NCI-H2081 treated with DMSO at 0.1 percent for 48 hours (cell line): Measurements from ENCODE around the gene STPG2.

ENCODE experiments used
- DNase-seq: peaks from one replicate; lab custom pipeline; 2025; lab: John Stamatoyannopoulos, UW

STPG2 gene

DNA sequence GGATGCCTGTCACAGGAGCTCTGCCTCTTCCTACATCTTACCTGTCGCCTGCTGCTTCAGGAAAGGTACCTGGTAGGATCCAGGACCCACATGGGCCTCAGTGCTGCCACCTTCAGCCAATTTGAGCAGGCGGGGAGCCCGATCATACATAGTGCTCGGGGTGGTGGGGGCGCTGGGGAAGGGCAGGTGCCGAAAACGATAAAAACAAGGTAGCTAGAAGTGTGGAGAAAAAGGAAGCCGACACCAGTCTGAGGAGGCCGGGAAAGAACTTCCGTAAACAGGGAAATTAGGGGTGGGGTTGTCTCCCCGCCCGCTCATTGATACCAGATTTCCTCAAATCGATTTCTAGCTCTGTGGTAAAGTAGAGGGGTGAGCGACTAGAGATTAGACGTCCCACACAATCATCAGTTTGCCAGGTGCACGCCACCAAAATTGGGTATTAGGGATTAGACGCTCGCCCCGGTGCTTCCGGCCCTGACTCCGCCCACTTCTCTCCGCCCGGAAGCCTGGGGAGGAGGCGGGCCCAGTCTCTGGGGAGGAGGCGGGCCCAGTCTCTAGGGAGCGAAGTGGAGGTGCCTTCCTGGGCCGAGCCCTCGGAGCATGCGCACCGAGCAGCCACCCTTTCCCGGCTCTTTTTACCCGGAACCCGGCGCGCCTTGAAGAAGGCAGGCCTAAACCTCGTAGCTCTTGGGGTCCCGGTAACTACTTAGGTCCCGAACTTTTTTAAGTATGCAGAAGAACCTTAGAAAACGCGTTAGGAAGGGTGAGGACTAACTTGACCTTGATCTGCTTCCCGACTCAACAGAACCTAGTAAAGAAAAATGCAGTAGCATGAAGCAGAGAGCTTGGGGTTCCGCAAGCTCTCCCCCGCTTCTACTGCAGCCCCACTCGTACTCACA, at the start of gene STPG2:
Gene STPG2, minus strand, starts transcription at position 476 of the 899 bp plus-strand sequence.
- peak; percentile 69 for DNase-seq

DNA sequence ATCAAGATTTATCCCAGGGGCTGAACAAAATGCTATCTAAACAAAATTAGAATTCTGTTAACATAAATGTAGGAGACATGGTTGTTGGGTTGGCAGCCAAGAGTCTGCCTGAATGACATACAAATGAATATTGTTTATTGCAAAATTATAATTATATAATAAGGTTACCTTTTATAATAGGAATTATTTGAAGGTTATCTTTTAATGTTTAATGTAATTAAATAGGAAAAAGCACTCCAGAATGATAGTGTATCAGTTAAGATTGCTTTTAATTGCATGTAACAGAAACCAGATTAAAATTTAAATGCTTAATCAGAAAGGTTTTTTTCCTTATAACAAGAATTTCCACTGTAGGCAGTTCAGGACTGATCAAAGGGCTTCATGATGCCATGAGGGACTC, 42.0 kb upstream of the STPG2 start:
- DNase-seq: no peak

DNA sequence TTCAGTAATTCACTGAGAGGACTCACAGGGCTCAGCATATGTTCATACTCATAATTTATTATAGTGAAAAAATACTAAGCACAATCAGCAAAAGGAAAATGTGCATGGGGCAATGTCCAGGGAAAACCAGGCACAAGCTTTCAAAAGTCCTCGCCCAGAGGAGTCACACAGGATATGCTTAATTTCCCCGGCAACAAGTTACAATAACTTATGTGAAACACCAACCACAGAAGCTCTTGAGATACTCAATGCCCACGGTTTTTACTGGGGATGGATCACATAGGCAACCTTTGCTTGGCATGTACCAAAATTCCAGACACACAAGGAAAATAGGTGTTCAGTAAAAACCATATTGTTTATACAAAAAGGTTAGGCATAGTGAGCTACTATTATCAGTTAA, 38.5 kb upstream of the STPG2 start:
- no peak for DNase-seq

DNA sequence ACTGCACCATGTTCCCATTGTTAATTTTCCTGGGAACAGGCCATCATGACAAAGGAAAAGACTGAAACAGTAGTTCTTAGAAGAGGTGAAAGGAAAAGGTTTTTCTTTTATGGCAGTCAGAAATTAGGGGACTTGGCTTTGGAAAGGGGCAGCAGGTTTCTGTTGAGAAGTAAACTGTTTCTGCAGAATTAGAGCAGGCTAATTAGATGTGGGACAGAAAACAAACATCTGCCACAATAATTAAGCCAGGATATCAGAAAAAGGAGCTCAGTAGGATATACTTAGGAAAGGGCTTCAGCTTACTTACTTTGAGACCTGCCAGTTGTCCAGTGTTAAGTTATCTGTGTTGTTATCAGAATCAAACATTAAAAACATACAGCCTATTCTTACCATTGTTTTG, 36.7 kb upstream of the STPG2 start:
- DNase-seq: no peak

DNA sequence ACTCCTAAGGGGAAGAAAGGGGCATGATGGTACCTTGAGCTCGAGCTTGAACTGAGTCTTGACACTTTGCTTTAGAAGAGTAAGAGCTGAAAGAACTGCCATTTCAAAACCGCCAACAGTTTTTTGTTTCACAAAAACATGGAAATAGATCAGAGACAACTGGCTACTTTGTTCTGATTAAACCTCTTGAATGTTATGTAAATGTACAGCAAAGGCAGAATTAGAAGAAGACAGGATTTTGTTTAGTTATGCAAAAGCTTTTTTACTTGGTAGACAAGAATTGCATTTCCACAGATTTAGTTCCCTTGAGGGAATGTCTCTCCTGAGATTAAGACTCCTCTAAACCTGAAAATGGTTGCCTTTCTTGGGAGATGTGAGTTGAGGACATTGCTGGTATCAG, 33.3 kb upstream of the STPG2 start:
- DNase-seq: no peak

DNA sequence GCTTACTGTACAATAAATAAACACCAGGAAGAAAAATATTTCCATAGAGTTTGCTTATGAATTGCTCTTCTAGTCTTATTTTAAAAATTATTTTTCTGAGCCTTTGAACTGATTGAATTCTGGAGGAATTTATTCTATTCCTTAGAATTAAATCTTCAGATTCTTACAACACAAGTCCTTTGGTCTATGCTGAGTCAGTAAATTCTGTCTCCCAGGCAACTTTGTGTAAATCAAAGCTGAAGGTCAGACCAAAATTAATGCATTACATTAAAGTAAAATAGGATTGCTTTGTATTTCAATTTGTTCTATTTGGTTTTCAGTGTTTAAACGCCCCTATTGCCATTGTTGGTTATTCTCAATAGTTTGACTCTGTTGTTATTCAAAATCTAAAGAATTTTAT, 26.8 kb upstream of the STPG2 start:
- DNase-seq: no peak

DNA sequence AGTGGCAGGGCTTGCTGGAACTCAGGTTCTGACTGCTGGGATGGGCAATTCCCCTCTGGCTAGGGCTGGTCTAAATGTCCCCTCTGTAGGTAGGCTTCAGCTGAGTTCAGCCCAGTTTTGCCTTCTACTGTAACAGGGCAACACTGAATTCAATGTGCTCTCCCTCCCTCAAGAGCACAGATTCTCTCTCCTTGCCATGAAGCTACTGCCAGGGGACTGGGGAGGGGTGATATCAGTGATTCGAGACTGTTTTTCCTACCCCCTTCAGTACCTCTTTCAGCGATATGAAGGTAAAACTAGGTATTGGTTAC, 23.4 kb upstream of the STPG2 start:
- DNase-seq: no peak

DNA sequence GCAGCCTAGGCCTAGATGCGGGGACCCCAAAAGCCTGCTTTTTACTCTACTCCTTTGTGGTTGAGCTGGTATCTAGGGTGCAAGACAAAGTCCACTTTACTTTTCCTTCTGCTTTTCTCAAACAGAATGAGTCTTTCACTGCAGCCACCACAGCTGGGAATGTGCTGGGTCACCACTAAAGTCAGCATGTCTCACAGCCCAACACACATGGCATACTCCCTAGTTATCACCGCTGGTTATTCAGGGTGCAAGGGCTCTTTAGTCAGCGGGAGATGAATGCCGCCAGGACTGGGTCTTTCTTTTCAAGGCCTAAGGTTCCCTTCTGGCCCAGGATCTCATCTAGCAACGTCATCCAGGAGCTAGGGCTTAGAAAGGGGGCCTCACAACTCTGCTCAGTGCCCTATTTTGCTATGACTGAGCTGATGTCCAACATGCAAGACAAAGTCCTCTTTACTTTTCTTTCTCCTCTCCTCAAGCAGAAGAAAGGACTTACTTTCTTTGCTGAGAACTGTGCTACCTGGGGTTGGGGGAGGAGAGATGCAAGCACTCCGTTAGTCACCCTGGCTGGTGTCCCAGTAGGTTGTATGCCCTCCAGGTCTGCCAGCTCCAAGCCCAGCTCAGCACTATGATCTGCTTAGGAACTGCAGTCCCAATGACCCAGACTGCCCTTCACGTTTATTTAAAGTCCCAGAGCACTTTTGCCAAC, 22.9 kb upstream of the STPG2 start:
- DNase-seq: no peak

DNA sequence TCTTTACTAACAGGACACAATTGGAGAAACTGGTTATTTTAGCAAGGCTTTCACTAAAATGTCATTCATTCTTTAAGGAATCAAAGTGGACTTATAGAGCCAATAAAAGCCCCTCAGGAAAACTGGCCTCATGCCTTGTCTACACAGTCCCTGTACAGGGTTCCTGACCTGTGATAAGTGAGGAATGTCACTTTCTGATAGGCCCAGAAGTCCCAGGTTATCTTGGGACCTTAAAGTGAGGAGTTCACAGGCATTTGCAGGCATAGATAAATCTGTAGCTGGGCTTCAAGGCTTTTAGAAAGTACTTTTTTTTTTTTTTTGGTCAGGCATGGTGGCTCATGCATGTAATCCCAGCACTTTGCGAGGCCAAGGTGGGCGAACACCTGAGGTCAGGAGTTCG, 19.4 kb upstream of the STPG2 start:
- DNase-seq: no peak

DNA sequence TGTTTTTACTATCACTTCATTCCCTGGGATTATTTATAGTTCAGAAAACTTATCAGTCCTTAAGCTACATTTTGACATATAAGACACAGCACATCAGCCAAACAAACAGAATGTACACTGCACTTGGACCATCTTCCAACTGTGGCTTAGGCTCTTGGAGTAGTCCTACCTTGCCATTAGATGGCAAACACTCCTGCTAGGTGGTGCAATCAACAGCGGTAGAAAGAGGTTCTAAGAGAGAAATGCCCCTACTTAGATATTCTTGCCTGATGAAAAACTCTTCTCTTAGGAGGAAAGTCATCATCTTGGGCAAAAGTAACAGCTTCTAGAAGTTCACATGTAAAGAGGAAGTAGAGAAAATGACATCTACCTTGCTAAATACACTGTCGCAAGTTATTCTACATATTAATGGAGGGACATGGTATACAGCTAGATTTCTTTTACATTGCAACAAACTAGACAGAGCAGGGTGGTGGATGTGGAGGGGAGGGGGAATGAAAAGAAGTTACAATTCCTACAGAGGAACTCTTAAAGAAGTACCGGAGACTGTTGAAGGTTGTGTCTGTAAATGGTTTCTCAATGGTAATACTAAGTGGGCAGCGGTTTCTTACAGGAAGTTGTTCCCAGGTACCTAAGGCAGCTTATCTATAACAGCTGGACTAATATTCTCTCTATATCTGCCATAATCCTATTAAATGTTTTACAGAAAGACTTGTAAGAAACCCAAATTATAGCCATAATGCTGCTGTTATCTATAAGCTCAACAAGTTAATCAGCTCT, 8.1 kb upstream of the STPG2 start:
- DNase-seq: no peak

DNA sequence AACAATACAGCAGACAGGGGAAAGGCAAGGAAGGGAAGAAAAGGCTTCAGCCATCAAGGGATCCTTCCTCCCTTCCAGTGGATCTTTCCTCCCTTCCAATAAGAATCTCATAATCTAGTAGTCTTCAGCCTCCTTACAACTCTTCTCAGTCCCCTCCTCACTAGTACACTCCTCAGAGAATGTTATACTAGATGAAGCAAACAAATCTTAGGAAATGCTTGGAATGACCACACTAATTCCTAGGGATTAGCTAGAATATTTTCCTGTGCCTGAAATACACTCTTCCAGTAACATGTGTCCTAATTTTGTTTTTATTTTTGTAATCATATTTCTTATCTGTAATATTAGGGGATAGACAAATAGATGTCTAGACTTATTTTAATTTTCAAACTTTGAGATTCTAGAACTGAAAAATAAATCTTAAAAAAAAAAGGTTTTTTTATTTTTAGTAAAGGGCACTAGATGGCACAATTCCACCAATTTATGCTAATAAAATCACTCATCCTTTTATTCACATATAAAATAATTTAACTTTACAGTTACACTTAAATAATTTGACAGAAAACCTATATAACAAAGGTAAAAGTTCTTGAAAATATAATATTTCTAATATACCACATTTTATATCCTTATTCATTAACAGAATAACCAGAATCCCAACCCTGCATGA, 7.0 kb upstream of the STPG2 start:
- DNase-seq: no peak

DNA sequence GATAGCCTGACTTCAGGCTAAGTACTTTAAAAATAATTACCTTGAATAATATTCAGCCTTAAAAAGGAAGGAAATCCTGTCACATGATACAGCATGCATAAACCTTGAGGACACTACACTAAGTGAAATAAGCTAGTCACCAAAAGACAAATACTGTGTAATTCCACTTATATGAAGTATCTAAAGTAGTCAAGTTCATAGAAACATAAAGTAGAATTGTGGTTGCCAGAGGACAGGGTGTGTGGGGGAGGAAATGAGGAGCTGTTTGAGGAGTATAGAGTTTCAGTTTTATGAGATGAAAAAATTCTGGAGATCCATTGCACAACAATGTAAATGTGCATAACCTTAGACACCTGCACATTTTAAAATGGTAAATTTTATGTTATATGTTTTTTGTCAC, 5.6 kb upstream of the STPG2 start:
- DNase-seq: no peak

DNA sequence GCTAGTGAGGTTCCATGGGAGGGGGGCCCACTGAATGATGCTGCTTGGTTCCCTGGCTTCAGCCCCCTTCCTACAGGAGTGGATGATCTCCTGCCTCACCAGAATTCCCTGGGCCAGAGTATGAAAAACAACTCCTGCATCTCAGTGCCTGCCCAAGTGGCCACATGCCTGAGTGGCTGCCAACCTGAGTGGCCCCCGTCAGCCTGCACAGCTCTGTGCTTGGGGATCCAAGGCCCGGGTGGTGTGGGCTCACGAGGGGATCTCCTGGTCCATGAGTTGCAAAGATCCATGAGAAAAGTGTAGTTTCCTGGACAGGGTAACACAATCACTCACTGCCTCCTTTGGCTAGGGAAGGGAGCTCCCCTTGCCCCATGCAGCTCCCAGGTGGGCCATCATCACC, 17.1 kb downstream of the STPG2 start:
- no peak for DNase-seq

DNA sequence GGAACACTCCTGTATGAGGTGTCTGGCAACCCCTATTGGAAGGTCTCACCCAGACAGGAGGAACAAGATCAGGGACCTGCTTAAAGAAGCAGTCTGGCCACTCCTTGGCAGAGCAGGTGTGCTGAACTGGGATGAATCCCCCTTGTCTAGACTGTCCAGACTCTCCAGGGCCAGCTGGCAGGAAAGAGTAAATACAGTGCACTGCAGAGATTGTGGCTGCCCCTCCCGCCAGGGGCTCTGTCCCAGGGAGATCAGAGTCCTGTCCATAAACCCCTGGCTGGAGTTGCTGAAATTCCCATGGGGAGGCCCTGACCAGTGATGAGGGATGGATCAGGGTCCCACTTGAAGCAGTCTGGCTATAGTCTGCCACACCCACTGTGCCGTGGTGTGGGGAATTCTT, 17.7 kb downstream of the STPG2 start:
- no peak for DNase-seq

DNA sequence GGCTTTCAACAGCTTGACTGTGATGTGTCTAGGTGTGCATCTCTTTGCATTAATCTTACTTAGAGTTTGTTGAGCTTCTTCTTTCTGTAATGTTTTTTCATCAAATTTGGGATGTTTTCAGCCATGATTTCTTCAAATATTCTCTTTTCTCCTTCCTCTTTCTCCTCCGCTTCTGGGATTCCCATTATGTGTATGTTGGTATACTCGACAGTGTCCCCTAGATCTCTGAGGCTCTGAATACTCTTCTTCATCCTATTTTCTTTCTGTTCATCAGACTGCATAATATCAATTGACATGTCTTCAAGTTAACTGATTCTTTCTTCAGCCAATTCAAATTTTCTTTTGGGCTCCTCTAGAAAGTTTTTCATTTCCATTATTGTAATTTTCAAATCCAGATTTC, 25.9 kb downstream of the STPG2 start:
- DNase-seq: no peak

DNA sequence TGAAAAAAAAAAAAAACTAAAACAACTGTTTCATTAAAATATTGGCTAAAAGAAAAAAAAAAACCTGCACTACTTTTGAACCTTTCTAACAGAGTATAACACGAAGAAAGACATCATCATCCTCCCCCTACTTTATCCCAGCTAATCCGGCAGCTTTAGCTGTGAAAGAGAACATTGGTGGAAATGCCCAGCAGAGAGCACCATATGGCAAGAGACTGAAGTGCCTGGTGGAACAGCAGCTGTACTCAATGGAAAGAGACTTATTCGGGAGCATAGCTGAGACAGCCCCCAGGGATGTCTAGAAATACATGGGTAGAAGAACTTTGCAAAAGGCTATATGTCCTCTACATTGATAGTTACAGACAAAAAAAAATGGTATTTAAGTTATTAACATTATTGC, 30.3 kb downstream of the STPG2 start:
- DNase-seq: no peak

DNA sequence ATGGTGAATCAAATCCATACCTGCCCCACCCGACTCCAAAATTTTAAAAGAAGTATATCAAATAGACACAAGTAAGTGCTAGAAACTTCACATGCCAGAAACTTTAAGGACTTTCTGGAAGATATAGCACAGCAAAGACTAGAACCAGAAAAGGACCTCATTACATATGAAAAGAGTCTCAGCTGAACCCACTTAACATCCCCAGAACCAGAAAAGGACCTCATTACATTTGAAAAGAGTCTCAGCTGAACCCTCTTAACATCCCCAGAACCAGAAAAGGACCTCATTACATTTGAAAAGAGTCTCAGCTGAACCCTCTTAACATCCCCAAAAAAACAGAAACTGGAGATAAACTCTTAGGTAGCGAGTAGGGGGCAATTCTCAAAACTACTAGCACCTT, 32.3 kb downstream of the STPG2 start:
- no peak for DNase-seq

DNA sequence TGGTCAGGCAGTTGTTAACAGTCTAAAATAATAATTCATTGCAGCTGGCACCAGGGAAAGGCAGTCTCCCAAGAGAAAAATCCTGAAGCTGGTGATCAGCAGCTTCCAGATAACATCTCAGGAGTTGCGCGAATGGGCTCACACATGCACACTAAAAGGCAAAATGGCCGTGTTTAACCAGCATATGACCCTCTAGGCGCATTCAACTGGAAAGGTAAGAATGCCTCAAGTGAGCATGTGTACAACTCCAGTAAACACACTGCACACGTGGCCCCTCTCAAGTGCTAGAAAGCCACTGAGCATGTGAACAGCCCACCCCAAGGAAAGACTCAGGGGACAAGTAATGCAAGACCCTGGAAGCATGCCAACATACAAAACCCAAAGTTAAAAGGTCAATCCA, 33.1 kb downstream of the STPG2 start:
- no peak for DNase-seq

DNA sequence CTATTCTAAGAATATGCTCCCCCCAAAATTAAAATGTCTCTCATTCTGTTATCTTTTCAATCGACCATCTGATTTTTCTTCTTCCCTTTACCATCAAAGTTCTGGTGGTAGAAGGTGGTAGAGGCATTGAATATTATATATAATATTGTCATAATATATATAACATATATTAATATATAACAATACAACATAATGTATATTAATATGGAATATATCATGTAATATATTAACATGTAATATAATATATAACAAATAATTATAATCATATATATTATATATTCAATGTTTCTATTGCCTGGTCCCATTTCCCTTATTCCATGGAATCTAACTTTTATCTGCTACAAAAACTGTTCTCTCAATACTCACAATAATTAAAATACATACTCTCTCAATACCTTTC, 40.6 kb downstream of the STPG2 start:
- no peak for DNase-seq

DNA sequence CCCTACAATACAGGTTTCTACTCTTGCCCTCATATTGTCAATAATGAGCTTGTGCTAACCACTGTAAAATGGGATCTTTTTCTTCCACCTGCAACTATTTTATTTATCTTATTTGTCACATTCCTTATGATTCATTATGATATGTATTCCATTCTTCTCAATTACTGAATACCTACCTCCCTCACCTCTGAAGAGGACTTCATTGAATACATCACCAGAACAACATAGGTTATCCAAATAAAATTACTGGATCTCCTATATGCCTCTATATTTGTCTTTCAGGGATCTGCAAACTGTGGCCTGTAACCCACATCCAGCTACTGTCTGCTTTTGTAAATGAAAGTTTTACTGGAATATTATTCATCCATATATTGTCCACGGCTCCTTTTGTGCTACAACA, 41.3 kb downstream of the STPG2 start:
- no peak for DNase-seq

DNA sequence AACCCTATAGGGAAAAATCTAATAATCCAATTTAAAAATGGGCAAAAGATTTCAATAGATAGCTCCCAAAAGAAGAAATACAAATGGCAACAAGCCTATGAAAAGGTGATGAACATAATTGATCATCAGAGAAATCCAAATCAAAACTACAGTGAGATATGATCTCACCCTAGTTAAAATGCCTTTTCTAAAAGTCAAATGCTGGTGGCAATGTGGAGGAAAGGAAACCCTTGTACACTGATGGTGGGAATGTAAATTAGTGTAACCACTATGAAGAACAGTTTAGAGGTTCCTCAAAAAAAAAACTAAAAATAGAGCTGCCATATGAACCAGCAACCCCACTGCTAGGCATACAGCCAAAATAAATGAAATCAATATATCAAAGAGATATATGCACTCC, 44.5 kb downstream of the STPG2 start:
- no peak for DNase-seq

DNA sequence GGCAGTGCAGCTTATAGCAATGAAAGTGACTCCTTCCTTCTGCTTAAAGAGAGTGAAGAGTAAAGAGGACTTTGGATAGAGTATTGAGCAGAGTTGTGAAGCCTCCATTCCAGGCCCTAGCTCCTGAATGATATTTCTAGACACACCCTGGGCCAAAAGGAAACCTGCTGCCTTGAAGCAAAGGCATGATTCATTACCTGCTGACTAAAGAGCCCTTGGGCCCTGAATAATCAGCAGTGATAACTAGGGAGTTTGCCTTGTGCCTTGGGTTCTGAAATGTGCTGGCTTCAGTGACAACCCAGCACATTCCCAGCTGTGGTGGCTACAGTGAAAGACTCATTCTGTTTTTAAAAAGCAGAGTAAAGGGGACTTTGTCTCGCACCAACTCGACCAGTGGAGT, 49.2 kb downstream of the STPG2 start:
- DNase-seq: no peak
